OCI-LY7 (cell line): ENCODE data around the gene CHD5. TPM values are rescaled to one million over a fixed set of nuclear protein-coding genes. Genes with fewer than 3 reads are reported as not detected.

Experiments used
- BruUV-seq: library from RNA; stranded (reverse); fragments of 400-500 nt; replicated peaks from 2 replicates; lab custom pipeline; 2021; lab: Mats Ljungman, UMichigan
- CTCF ChIA-PET: fragments of 300-600 bp; sonication (Branson Sonifier 250); formaldehyde crosslinking; loops from one replicate; lab custom pipeline; 2022; ENCODE audit warnings: antibody characterized with exemption; ENCODE audit not compliant: unreplicated experiment; lab: Charles Lee
- POLR2A ChIA-PET: fragments of 300-600 bp; sonication (Branson Sonifier 250); formaldehyde crosslinking; loops from one replicate; lab custom pipeline; 2022; ENCODE audit warnings: antibody characterized with exemption; lab: Charles Lee
- DNase-seq: peaks from one replicate; pipeline ENCODE4 v3.0.0-alpha.2; 2015; ENCODE audit warnings: low spot score
- H2AFZ ChIP-seq: fragments of 200-600 bp; sonication (generic), shearing (Covaris generic); 2 replicates; pipeline ENCODE4 v1.6.1; 2014; ENCODE audit warnings: mild to moderate bottlenecking, antibody characterized with exemption, low read length, moderate library complexity
- H3K27ac ChIP-seq: fragments of 200-600 bp; sonication (generic); 2 replicates; pipeline ENCODE4 v1.5.1; 2014; ENCODE audit warnings: mixed run types, low read depth, mild to moderate bottlenecking, moderate library complexity, low read length, inconsistent platforms; ENCODE audit not compliant: poor library complexity, severe bottlenecking
- H3K36me3 ChIP-seq: fragments of 200-600 bp; sonication (generic); 2 replicates; pipeline ENCODE4 v1.6.1; 2014; ENCODE audit warnings: mild to moderate bottlenecking, antibody characterized with exemption, low read length, moderate library complexity, mixed read lengths; ENCODE audit not compliant: insufficient read depth
- H3K4me1 ChIP-seq: fragments of 200-600 bp; sonication (generic); 2 replicates; pipeline ENCODE4 v1.5.1; 2014; ENCODE audit warnings: mild to moderate bottlenecking, low read length; ENCODE audit not compliant: insufficient read depth, poor library complexity, severe bottlenecking
- H3K4me2 ChIP-seq: fragments of 200-600 bp; sonication (generic); 2 replicates; pipeline ENCODE4 v1.6.1; 2014; ENCODE audit warnings: mild to moderate bottlenecking, low read length
- H3K4me3 ChIP-seq: fragments of 200-600 bp; sonication (generic); 2 replicates; pipeline ENCODE4 v1.5.1; 2014; ENCODE audit warnings: mild to moderate bottlenecking, low read depth, low read length; ENCODE audit not compliant: poor library complexity, severe bottlenecking
- H3K79me2 ChIP-seq: fragments of 200-600 bp; sonication (generic); 2 replicates; pipeline ENCODE4 v1.6.1; 2016; ENCODE audit warnings: low read depth, mild to moderate bottlenecking, low read length, moderate library complexity, mixed read lengths; ENCODE audit not compliant: insufficient read depth
- H3K9me2 ChIP-seq: fragments of 200-600 bp; sonication (generic); 2 replicates; pipeline ENCODE4 v1.6.1; 2016; ENCODE audit warnings: mild to moderate bottlenecking, low read length, mixed read lengths; ENCODE audit not compliant: insufficient read depth
- H3K9me3 ChIP-seq: fragments of 200-600 bp; sonication (generic); 2 replicates; pipeline ENCODE4 v1.6.1; 2014; ENCODE audit warnings: mild to moderate bottlenecking, mixed run types, low read length, mixed read lengths
- H4K20me1 ChIP-seq: fragments of 200-600 bp; sonication (generic); 2 replicates; pipeline ENCODE4 v1.6.1; 2014; ENCODE audit warnings: mild to moderate bottlenecking, antibody characterized with exemption, low read length, moderate library complexity, mixed read lengths; ENCODE audit not compliant: insufficient read depth
- EZH2phosphoT487 ChIP-seq: fragments of 200-600 bp; sonication (generic); IDR thresholded peaks from 2 replicates; pipeline ENCODE4 v1.6.1; 2018; ENCODE audit warnings: low read depth, borderline replicate concordance, mild to moderate bottlenecking, mixed run types, antibody characterized with exemption, low read length, moderate library complexity, mixed read lengths
- intact Hi-C: fragments of 100-400 bp; cut with micrococcal nuclease; formaldehyde crosslinking; loops from one replicate; pipeline ENCODE4 v1.10.0; 2022; ENCODE audit not compliant: unreplicated experiment
- total RNA-seq, 2 experiments: library from RNA; depleted of rRNA in 1 of 2; stranded (reverse); fragments of >200 nt in 1 of 2; shearing (Covaris generic) in 1 of 2; gene quantifications; 2 replicates each; pipeline ENCODE4 v1.2.3, GENCODE V29; 2014 to 2022
- TF ChIP-seq, protein P1 (sequence below): fragments of 200-600 bp; sonication (generic); conservative IDR thresholded peaks from 2 replicates; pipeline ENCODE4 v1.5.1; 2014; ENCODE audit warnings: mild to moderate bottlenecking, antibody characterized with exemption, low read length, moderate library complexity, mixed read lengths

The CHD5 gene
- total RNA-seq, 2 experiments from 2014 or later = 0.19 to 0.38 TPM

DNA sequence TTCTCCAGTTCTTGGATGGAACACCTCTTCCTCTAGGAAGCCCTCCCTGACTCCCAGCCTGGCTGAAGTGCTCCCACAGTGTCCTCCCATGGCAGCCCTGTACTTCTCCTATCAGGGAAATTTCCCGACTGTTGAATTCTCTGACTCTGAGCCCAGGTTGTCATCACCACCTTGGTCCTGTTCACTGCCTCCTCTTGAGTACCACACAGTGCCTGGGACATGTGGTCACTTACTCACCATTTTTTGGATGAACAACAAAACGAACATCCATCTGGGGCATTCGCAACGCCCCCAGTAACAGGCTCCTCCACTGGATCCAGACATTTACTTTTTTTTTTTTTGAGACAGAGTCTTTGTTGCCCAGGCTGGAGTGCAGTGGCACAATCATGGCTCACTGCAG is 37.4 kb downstream of the CHD5 start:
- no peaks in the 10 kb centered on the region for H3K4me1 ChIP-seq
- no peaks in the 10 kb centered on the region for H3K9me2 ChIP-seq
- intact Hi-C loops = no loop called here
- no peak overlapping the region for H3K27ac ChIP-seq
- ChIA-PET CTCF (no interaction called here), POLR2A (no interaction called here)
- no peaks in the 10 kb centered on the region for H3K79me2 ChIP-seq
- BruUV-seq = no TSS peak
- H4K20me1 ChIP-seq = no peaks in the 10 kb centered on the region
- TF ChIP-seq, protein P1, sequence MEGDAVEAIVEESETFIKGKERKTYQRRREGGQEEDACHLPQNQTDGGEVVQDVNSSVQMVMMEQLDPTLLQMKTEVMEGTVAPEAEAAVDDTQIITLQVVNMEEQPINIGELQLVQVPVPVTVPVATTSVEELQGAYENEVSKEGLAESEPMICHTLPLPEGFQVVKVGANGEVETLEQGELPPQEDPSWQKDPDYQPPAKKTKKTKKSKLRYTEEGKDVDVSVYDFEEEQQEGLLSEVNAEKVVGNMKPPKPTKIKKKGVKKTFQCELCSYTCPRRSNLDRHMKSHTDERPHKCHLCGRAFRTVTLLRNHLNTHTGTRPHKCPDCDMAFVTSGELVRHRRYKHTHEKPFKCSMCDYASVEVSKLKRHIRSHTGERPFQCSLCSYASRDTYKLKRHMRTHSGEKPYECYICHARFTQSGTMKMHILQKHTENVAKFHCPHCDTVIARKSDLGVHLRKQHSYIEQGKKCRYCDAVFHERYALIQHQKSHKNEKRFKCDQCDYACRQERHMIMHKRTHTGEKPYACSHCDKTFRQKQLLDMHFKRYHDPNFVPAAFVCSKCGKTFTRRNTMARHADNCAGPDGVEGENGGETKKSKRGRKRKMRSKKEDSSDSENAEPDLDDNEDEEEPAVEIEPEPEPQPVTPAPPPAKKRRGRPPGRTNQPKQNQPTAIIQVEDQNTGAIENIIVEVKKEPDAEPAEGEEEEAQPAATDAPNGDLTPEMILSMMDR = no peak
- H3K36me3 ChIP-seq = no peaks in the 10 kb centered on the region
- H3K9me3 ChIP-seq = no peaks in the 10 kb centered on the region
- no peak overlapping the region for H3K4me3 ChIP-seq
- H2AFZ ChIP-seq = no peak overlapping the region
- DNase-seq = no peak
- no peak overlapping the region for H3K4me2 ChIP-seq

DNA sequence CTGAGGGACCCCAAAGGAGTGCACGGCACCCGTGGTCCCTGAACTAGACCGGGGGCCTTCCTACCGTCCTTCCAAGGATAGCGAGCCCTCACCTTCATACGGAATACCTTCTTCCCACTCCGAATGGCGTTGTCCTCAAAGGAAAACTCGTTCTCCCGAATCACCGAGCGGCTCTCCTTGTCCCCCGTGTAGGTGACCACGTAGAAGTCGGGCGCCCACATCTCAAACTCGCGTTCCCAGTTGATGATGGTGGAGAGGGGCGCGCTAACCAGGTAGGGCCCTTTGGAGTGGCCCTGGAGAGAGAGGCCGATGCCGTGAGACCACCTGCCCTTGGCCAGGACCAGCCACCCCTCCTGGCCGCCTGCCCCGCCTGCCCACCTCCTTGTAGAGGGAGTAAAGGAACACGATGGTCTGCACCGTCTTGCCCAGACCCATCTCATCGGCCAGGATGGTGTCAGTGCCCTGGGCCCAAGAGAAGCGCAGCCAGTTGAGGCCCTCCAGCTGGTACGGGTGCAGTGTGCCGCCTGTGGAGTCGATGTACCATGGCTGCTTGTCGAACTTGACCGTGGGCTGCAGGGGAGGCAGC is 38.0 kb downstream of the CHD5 start:
- H3K36me3 ChIP-seq = no peaks in the 10 kb centered on the region
- H3K4me2 ChIP-seq = no peak overlapping the region
- POLR2A ChIA-PET = no interaction called here
- TF ChIP-seq, protein P1 = no peak
- no peak for TF ChIP-seq EZH2phosphoT487
- no TSS peak for BruUV-seq
- H2AFZ ChIP-seq = no peak overlapping the region
- no peak overlapping the region for H3K27ac ChIP-seq
- no peaks in the 10 kb centered on the region for H4K20me1 ChIP-seq
- CTCF ChIA-PET = no interaction called here
- H3K9me2 ChIP-seq = no peaks in the 10 kb centered on the region
- H3K4me1 ChIP-seq = no peaks in the 10 kb centered on the region
- DNase-seq = no peak
- H3K79me2 ChIP-seq = no peaks in the 10 kb centered on the region
- H3K9me3 ChIP-seq = no peaks in the 10 kb centered on the region
- H3K4me3 ChIP-seq = no peak overlapping the region
- intact Hi-C loops = no loop called here

DNA sequence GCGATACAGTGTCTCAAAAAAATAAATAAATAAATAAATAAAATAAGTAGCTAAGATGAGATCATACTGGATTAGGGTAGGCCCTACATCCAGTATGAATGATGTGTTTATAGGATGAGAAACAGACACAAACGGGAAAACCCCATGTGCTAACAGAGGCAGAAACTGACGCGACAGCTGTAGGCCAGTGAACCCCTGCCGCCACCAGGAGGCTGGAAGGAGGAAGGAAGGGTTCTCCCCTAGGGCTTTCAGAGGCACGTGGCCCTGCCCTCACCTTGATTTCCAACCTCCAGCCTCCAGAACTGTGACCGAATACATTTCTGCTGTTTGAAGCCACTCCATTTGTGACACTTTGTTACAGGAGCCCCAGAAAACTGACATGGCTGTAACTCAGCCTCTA is 38.5 kb downstream of the CHD5 start:
- H4K20me1 ChIP-seq = no peaks in the 10 kb centered on the region
- H3K4me2 ChIP-seq = no peak overlapping the region
- H3K4me3 ChIP-seq = no peak overlapping the region
- no peaks in the 10 kb centered on the region for H3K36me3 ChIP-seq
- H3K4me1 ChIP-seq = no peaks in the 10 kb centered on the region
- CTCF ChIA-PET = no interaction called here
- DNase-seq = peak; percentile 39
- BruUV-seq = no TSS peak
- TF ChIP-seq, protein P1 = peak; percentile 55
- TF ChIP-seq EZH2phosphoT487 = no peak
- H3K9me2 ChIP-seq = no peaks in the 10 kb centered on the region
- POLR2A ChIA-PET = no interaction called here
- H3K27ac ChIP-seq = no peak overlapping the region
- intact Hi-C loops = no loop called here
- H2AFZ ChIP-seq = no peak overlapping the region
- H3K79me2 ChIP-seq = no peaks in the 10 kb centered on the region
- H3K9me3 ChIP-seq = no peaks in the 10 kb centered on the region
